Smooth muscle cell (in vitro differentiated cells): ENCODE results near the gene LTA4H. TPM values are rescaled to one million over a fixed set of nuclear protein-coding genes. Genes with fewer than 3 reads are reported as not detected.

Experiments
- DNase-seq: peaks from one replicate; lab custom pipeline; 2025; ENCODE audit not compliant: unreplicated experiment; lab: John Stamatoyannopoulos, UW
- H2AFZ ChIP-seq: fragments of 200-600 bp; sonication (generic); 2 replicates; pipeline ENCODE4 v1.6.0; 2016; ENCODE audit warnings: antibody characterized with exemption, low read depth, mild to moderate bottlenecking
- H3F3A ChIP-seq: fragments of 200-600 bp; sonication (generic); 2 replicates; pipeline ENCODE4 v1.6.0; 2017; ENCODE audit warnings: antibody characterized with exemption, low read depth
- H3K27ac ChIP-seq: fragments of 200-600 bp; sonication (generic); 2 replicates; pipeline ENCODE4 v1.5.1; 2016; ENCODE audit warnings: low read depth, mild to moderate bottlenecking
- H3K27me3 ChIP-seq: fragments of 200-600 bp; sonication (generic); 2 replicates; pipeline ENCODE4 v1.6.1; 2016; ENCODE audit warnings: low read depth, mild to moderate bottlenecking
- H3K36me3 ChIP-seq: fragments of 200-600 bp; sonication (generic); 2 replicates; pipeline ENCODE4 v1.5.1; 2016; ENCODE audit warnings: low read depth
- H3K4me1 ChIP-seq: fragments of 200-600 bp; sonication (generic); 2 replicates; pipeline ENCODE4 v1.5.1; 2016; ENCODE audit warnings: low read depth
- H3K4me2 ChIP-seq: fragments of 200-600 bp; sonication (generic); 2 replicates; pipeline ENCODE4 v1.6.0; 2016; ENCODE audit warnings: mild to moderate bottlenecking
- H3K4me3 ChIP-seq: fragments of 200-600 bp; sonication (generic); 2 replicates; pipeline ENCODE4 v1.5.1; 2016; ENCODE audit warnings: mild to moderate bottlenecking
- H3K79me2 ChIP-seq: fragments of 200-600 bp; sonication (generic); 2 replicates; pipeline ENCODE4 v1.6.0; 2016; ENCODE audit warnings: low read depth, mild to moderate bottlenecking
- H3K9ac ChIP-seq: fragments of 200-600 bp; sonication (generic); 2 replicates; pipeline ENCODE4 v1.6.0; 2016; ENCODE audit warnings: low read depth
- H3K9me3 ChIP-seq: fragments of 200-600 bp; sonication (generic); replicated peaks from 2 replicates; pipeline ENCODE4 v1.5.1; 2016; ENCODE audit warnings: low read depth
- H4K20me1 ChIP-seq: fragments of 200-600 bp; sonication (generic); 2 replicates; pipeline ENCODE4 v1.6.0; 2016; ENCODE audit warnings: low read depth
- CTCF ChIP-seq: fragments of 200-600 bp; sonication (generic); IDR thresholded peaks from 2 replicates; pipeline ENCODE4 v1.5.1; 2017; ENCODE audit warnings: borderline replicate concordance, mild to moderate bottlenecking, antibody characterized with exemption; ENCODE audit not compliant: insufficient read depth, poor library complexity, severe bottlenecking
- WGBS: methylation state at CpG from one replicate; pipeline ENCODE4 v1.1.7; 2016; ENCODE audit warnings: low lambda C conversion rate; 5-methylcytosine and 5-hydroxymethylcytosine counted together
- polyA plus RNA-seq: library from polyadenylated mRNA; unstranded; fragments of >200 nt; fragmentation: Nextera tagmentation; extraction: Ambion mirVana; gene quantifications from 2 replicates; pipeline ENCODE4 v1.2.1, GENCODE V29; 2016
- total RNA-seq: library from RNA; depleted of rRNA; stranded (reverse); fragments of >200 nt; gene quantifications from 2 replicates; pipeline ENCODE4 v1.2.3, GENCODE V29; 2014

LTA4H gene
- total and polyA plus RNA-seq, 2 experiments from 2014 or later = 33.9 to 74.4 TPM

DNA sequence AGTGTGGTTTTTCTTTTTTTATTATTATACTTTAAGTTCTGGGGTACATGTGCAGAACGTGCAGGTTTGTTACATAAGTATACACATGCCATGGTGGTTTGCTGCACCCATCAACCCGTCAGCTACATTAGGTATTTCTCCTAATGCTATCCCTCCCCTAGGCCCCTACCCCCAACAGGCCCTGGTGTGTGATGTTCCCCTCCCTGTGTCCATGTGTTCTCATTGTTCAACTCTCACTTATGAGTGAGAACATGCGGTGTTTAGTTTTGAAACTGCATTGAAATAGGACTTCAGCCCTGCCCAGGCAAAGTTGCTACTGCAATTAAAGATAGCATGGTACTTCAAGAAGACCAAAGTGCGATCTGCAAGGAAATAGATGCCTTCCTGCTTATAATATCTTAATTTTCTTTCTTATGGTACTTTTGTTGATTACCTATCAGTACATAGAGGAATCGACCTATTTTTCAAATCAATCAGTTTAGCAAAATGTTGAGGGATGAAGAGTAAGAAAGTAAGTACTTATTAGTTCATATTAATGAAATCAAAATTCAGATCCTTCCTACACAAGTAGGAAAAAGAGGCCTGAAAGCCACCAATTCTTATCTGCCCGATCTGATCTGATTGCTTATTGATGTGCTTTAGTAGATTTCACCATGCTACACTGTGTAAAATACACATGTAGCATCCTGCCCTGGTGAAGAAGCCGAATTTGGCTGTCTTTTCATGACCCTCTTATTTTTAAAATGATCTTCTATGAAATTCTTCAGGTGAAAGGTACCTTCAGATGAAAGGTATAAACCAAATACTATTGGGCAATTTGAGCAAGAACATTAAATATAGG is 1.6 kb downstream of the LTA4H start:
- whole genome bisulfite sequencing = 90% methylated on average over 7 of the region's 7 CpGs
- TF ChIP-seq CTCF = no peak
- H3F3A ChIP-seq = peaks cover 4% of the 10 kb centered on the region
- H3K27me3 ChIP-seq = no peaks in the 10 kb centered on the region
- peak overlapping the region; percentile 87 for H3K4me2 ChIP-seq
- DNase-seq = no peak
- no peaks in the 10 kb centered on the region for H3K9me3 ChIP-seq
- H2AFZ ChIP-seq = no peak overlapping the region
- H3K4me3 ChIP-seq = peak overlapping the region; percentile 87
- H3K4me1 ChIP-seq = peaks cover 18% of the 10 kb centered on the region
- peaks cover 19% of the 10 kb centered on the region for H3K79me2 ChIP-seq
- H3K9ac ChIP-seq = no peak overlapping the region
- no peaks in the 10 kb centered on the region for H3K36me3 ChIP-seq
- H3K27ac ChIP-seq = no peak overlapping the region
- peaks cover 5% of the 10 kb centered on the region for H4K20me1 ChIP-seq

- Histone ChIP-seq H4K20me1 (peaks cover 5% of the 10 kb centered on the region), H3K9ac (no peak overlapping the region), H3K36me3 (no peaks in the 10 kb centered on the region), H3K4me2 (no peak overlapping the region), H3F3A (peaks cover 4% of the 10 kb centered on the region), H3K4me1 (peaks cover 18% of the 10 kb centered on the region), H3K27me3 (no peaks in the 10 kb centered on the region), H3K27ac (no peak overlapping the region), H3K9me3 (no peaks in the 10 kb centered on the region), H2AFZ (no peak overlapping the region), H3K4me3 (no peak overlapping the region), H3K79me2 (peaks cover 19% of the 10 kb centered on the region)
- no peak for TF ChIP-seq CTCF
- WGBS = 95% methylated on average over 2 of the region's 2 CpGs
- no peak for DNase-seq
Measured at GRCh38 chr12:96029826-96030225, 5.6 kb downstream of the LTA4H start.

DNA sequence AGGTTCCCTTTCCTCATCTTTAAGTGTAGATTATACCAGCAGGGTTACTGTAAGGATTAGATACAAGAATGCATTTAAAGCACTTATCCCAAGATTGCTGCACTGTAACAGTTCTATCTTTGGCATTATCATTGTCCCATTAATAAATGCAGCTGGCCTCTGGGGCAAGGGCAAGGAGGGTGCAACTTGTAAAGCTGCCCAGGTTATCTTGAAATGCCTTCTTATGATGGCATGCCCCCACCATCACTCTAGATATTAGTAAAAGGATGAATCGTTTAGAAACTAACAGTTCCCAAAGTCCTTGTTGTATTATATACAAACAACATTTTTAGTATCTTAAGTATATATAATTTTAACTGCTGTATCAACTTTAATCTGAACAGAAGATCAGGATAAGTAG is 6.8 kb downstream of the LTA4H start:
- H3K36me3 ChIP-seq = no peaks in the 10 kb centered on the region
- no peak for TF ChIP-seq CTCF
- H3K4me1 ChIP-seq = peaks cover 11% of the 10 kb centered on the region
- H3K79me2 ChIP-seq = peaks cover 14% of the 10 kb centered on the region
- no peak overlapping the region for H3K4me2 ChIP-seq
- no peak for DNase-seq
- no peaks in the 10 kb centered on the region for H3K27me3 ChIP-seq
- H3K9ac ChIP-seq = no peak overlapping the region
- H4K20me1 ChIP-seq = peaks cover 5% of the 10 kb centered on the region
- H3K27ac ChIP-seq = no peak overlapping the region
- peaks cover 2% of the 10 kb centered on the region for H3F3A ChIP-seq
- no peaks in the 10 kb centered on the region for H3K9me3 ChIP-seq
- no peak overlapping the region for H2AFZ ChIP-seq
- H3K4me3 ChIP-seq = no peak overlapping the region
- 93% methylated on average over 1 of the region's 1 CpG for WGBS

DNA sequence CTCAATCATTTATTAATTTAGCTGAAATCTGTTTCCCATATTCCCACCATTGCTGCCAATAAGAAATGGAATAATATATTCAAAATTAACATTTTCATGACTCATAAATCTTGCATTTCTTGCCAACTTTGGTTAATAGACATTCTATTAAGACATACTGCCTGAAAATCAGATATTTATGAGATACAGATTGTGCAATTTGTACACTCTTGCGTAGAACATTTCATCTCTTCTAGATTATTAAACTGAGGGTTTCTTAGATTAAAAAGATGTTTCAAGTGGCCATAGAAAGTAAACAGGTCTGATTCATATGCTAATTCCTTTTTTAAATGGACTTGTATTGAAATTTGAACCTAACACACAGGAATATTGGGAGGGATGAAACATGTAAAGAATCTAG is 9.1 kb downstream of the LTA4H start:
- 96% methylated on average over 1 of the region's 1 CpG for WGBS
- no peak overlapping the region for H3K9ac ChIP-seq
- TF ChIP-seq CTCF = no peak
- no peak overlapping the region for H3K27ac ChIP-seq
- H3K9me3 ChIP-seq = no peaks in the 10 kb centered on the region
- no peaks in the 10 kb centered on the region for H3K79me2 ChIP-seq
- H3K27me3 ChIP-seq = no peaks in the 10 kb centered on the region
- H2AFZ ChIP-seq = no peak overlapping the region
- DNase-seq = no peak
- H3F3A ChIP-seq = no peaks in the 10 kb centered on the region
- H4K20me1 ChIP-seq = peaks cover 5% of the 10 kb centered on the region
- H3K4me3 ChIP-seq = no peak overlapping the region
- no peak overlapping the region for H3K4me2 ChIP-seq
- no peaks in the 10 kb centered on the region for H3K4me1 ChIP-seq
- peaks cover 9% of the 10 kb centered on the region for H3K36me3 ChIP-seq
